CD4-positive, CD25-positive, alpha-beta regulatory T cell (primary cell): ENCODE results near the gene LHX3. TPM values are rescaled to one million over a fixed set of nuclear protein-coding genes. Genes with fewer than 3 reads are reported as not detected.
A peak's percentile ranks its signal among the peaks of the same experiment; 100 is the strongest.

Source experiments
- ATAC-seq, 2 donors: fragments of 150-1000 bp; cut with Tn5 transposase; one replicate each; pipeline ENCODE4 v1.10.0; 2021; ENCODE audit warnings: low read depth in 2 of 2, moderate number of reproducible peaks in 2 of 2, moderate library complexity in 1 of 2
- DNase-seq, 3 donors: peaks; one replicate each; pipeline versions ENCODE4 v3.0.0 to v3.0.0-alpha.2; 2012 to 2022; ENCODE audit warnings: mixed read lengths in 1 of 3
- H3K27ac ChIP-seq: one replicate; pipeline ENCODE4 v1.7.0; 2013; ENCODE audit warnings: mild to moderate bottlenecking, low read length; ENCODE audit not compliant: insufficient read depth, poor library complexity, severe bottlenecking
- H3K27me3 ChIP-seq: one replicate; pipeline ENCODE4 v1.7.0; 2013; ENCODE audit warnings: low read length; ENCODE audit not compliant: control insufficient read depth, insufficient read depth
- H3K36me3 ChIP-seq: one replicate; pipeline ENCODE4 v1.7.0; 2013; ENCODE audit warnings: mild to moderate bottlenecking, low read length, moderate library complexity; ENCODE audit not compliant: control insufficient read depth, insufficient read depth
- H3K4me1 ChIP-seq: 2 replicates; pipeline ENCODE4 v1.7.0; 2013; ENCODE audit warnings: mild to moderate bottlenecking, low read length; ENCODE audit not compliant: insufficient read depth, control insufficient read depth, poor library complexity, severe bottlenecking
- H3K4me3 ChIP-seq: one replicate; pipeline ENCODE4 v1.7.0; 2013; ENCODE audit warnings: low read depth, mild to moderate bottlenecking, low read length, moderate library complexity
- H3K9me3 ChIP-seq, 2 experiments: 1 replicate in 1 of 2; 2 replicates in 1 of 2; pipeline ENCODE4 v1.7.0; 2013; ENCODE audit warnings: low read length in 2 of 2, mild to moderate bottlenecking in 1 of 2, moderate library complexity in 1 of 2; ENCODE audit not compliant: control insufficient read depth in 2 of 2
- H3K27ac Mint-ChIP-seq, 3 donors: one replicate each; pipeline ENCODE4 v1.8.0; 2020 to 2022; ENCODE audit warnings: mild to moderate bottlenecking in 3 of 3, mixed read lengths in 3 of 3, moderate library complexity in 2 of 3
- H3K27me3 Mint-ChIP-seq: one replicate; pipeline ENCODE4 v1.8.0; 2022; ENCODE audit warnings: mild to moderate bottlenecking, mixed read lengths
- H3K36me3 Mint-ChIP-seq: one replicate; pipeline ENCODE4 v1.8.0; 2020; ENCODE audit warnings: mixed read lengths
- H3K4me1 Mint-ChIP-seq, 4 donors: one replicate each; pipeline ENCODE4 v1.8.0; 2020 to 2022; ENCODE audit warnings: mixed read lengths in 4 of 4, mild to moderate bottlenecking in 1 of 4
- H3K4me3 Mint-ChIP-seq, 4 donors: one replicate each; pipeline ENCODE4 v1.8.0; 2020 to 2022; ENCODE audit warnings: mild to moderate bottlenecking in 4 of 4, mixed read lengths in 4 of 4, moderate library complexity in 3 of 4
- H3K9me3 Mint-ChIP-seq, 7 donors: one replicate each; pipeline ENCODE4 v1.8.0; 2020 to 2022; ENCODE audit warnings: mixed read lengths in 7 of 7, mild to moderate bottlenecking in 3 of 7, moderate library complexity in 2 of 7
- polyA plus RNA-seq, 4 donors: library from polyadenylated mRNA; unstranded; fragments of 300-500 nt; fragmentation: Illumina TruSeq; gene quantifications; one replicate each; pipeline ENCODE4 v1.2.3, GENCODE V29; 2021
- total RNA-seq: library from RNA; stranded (reverse); gene quantifications from one replicate; pipeline ENCODE4 v1.2.3, GENCODE V29; 2022

Gene LHX3
- total and polyA plus RNA-seq, 5 donors from 2014 or later, result not detected

DNA sequence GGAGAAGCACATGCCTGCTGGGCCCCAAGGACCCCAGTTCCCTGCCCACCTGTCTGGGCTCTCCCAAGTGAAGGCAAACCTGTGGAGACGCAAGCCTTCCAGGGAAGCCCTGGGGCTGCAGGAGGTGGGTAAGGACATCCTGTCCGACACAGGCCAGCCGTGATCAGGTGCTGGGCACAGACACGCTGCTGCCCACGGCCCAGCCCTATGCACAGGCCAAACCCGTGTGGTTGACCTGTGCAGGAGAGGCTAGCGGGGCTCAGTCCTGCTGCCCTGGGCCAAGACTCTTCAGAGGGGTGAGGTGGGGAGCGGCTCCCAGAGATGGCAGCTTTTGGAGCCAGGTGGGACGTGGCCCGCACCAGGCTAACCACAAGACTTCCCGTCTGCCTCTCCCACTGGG lies 14.3 kb downstream of the LHX3 start:
- no peaks in the 10 kb centered on the region for H3K4me1 Mint-ChIP-seq
- H3K4me1 ChIP-seq, result no peaks in the 10 kb centered on the region
- no peak overlapping the region for H3K27ac ChIP-seq
- H3K9me3 ChIP-seq, result no peaks in the 10 kb centered on the region
- peaks cover 0 to 1% (median 0%) of the 10 kb centered on the region in 7 donors for H3K9me3 Mint-ChIP-seq
- no peak overlapping the region for H3K27ac Mint-ChIP-seq
- peaks cover 45% of the 10 kb centered on the region for H3K27me3 Mint-ChIP-seq
- H3K36me3 Mint-ChIP-seq, result no peaks in the 10 kb centered on the region
- ATAC-seq (no peak), DNase-seq (no peak)
- H3K36me3 ChIP-seq, result no peaks in the 10 kb centered on the region
- no peak overlapping the region for H3K4me3 Mint-ChIP-seq
- peaks cover 4% of the 10 kb centered on the region for H3K27me3 ChIP-seq
- no peak overlapping the region for H3K4me3 ChIP-seq

DNA sequence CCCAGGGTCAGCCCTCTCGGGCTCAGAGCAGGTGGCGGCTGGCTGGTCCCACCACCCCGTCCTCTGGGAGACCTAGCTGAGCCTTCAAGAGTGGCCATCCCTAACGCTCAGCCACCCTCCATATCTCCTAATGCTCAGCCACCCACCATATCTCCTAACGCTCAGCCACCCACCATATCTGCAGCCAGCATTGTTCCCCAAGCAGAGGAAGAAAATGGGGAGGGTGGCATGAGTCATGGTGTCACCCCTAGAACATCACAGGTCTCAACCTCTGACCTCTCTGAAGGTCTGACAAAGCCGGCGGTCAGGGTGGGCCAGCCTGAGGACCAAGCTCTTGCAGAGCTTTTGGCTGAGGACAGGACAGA lies 14.7 kb downstream of the LHX3 start:
- H3K36me3 Mint-ChIP-seq, result no peaks in the 10 kb centered on the region
- H3K4me3 Mint-ChIP-seq, result no peak overlapping the region
- H3K9me3 ChIP-seq, result no peaks in the 10 kb centered on the region
- H3K27me3 ChIP-seq, result peaks cover 4% of the 10 kb centered on the region
- peaks cover 44% of the 10 kb centered on the region for H3K27me3 Mint-ChIP-seq
- no peak for ATAC-seq
- H3K27ac ChIP-seq, result no peak overlapping the region
- H3K4me3 ChIP-seq, result no peak overlapping the region
- no peaks in the 10 kb centered on the region for H3K4me1 Mint-ChIP-seq
- H3K9me3 Mint-ChIP-seq, result peaks cover 0 to 1% (median 0%) of the 10 kb centered on the region in 7 donors
- no peaks in the 10 kb centered on the region for H3K36me3 ChIP-seq
- no peaks in the 10 kb centered on the region for H3K4me1 ChIP-seq
- no peak for DNase-seq
- H3K27ac Mint-ChIP-seq, result no peak overlapping the region

DNA sequence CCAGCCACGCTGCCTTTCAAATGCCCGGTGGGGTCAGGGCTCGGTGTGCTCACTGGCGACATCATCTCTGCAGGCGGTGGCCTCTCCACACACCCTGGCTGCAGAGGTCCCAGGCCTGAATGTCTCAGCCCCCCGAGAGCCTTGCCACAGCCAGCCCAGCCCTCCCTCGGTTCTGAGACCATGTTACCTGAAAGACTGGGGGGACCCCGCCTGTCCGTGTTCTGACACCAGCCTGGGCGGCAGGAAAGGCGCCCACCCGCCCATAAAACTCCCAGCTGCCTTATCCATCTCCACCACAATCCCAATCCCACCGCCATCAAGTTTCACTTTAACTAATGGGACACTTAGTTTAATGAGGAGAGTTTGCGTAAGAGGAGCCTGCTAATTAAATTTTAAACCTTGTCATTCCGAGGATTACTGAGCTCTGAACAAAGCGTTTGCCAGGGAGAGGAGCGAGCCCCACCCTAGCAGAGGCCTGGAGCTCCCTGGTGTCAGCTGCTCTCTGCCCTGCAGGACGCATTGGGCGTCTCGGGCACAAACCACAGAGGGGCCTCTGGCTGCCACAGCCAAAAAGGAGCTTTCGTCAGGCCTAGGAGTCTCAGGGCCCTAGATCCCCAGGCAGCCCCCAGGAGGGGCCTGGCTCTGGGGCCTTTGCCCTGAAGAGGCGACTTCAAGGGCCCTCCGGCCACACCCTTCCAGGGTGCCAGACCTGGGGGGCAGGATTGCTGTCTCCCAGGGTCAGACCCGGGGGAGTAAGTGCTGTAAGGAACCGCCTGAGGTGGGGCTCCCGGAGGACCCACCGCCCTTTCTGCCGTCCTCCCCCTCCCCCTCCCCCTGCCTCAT lies 15.3 kb downstream of the LHX3 start:
- H3K9me3 ChIP-seq, result no peaks in the 10 kb centered on the region
- DNase-seq, result no peak
- H3K4me3 ChIP-seq, result no peak overlapping the region
- H3K36me3 ChIP-seq, result no peaks in the 10 kb centered on the region
- H3K4me1 ChIP-seq, result no peaks in the 10 kb centered on the region
- Mint-ChIP-seq H3K9me3 (peaks cover 0 to 1% (median 0%) of the 10 kb centered on the region in 7 donors), H3K27ac (no peak overlapping the region), H3K4me3 (no peak overlapping the region), H3K36me3 (no peaks in the 10 kb centered on the region), H3K4me1 (no peaks in the 10 kb centered on the region), H3K27me3 (peaks cover 39% of the 10 kb centered on the region)
- ATAC-seq, result no peak
- H3K27ac ChIP-seq, result no peak overlapping the region
- peaks cover 4% of the 10 kb centered on the region for H3K27me3 ChIP-seq

DNA sequence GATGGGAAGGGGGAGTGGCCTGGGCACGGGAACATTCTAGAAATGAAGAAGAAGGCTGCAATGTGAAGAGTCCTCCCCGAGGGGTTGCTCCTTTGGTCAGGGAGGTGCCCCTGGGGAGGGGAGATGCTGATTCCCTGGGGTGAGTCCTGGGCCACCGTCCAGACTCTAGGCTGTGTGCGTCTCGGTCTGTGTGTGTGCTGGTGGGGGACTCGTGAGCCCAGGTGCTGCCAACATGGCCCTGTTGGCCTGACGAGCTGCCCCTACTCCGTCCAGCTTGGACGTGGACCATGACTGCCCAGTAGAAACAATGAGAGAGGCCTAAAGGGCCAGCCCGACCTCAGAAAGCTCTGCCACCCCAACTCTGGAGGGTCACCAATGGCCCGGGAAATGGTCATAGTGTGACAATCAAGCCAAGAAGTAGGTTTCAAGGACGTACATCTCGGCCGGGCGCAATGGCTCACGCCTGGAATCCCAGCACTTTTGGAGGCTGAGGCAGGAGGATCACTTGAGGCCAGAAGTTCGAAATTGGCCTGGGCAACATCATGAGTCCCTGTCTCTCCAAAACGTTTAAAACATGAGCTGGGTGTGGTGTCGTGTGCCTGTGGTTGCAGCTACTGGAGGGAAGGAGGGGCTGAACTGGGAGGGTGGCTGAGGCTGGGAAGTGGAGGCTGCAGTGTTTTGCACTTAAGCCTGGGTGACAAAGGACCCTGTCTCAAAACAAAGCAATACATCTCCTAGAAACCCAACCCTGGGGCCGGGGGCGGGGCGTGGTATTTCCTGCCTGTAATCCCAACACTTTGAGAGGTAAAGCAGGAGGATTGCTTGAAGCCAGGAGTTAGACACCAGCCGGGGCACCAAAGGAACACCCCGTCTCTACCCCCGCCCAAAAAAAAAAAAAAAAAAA lies 17.0 kb downstream of the LHX3 start:
- Histone ChIP-seq H3K27ac (no peak overlapping the region), H3K36me3 (no peaks in the 10 kb centered on the region), H3K9me3 (no peaks in the 10 kb centered on the region), H3K27me3 (peaks cover 4% of the 10 kb centered on the region), H3K4me3 (no peak overlapping the region), H3K4me1 (no peaks in the 10 kb centered on the region)
- no peaks in the 10 kb centered on the region for H3K36me3 Mint-ChIP-seq
- no peak for DNase-seq
- no peak overlapping the region for H3K4me3 Mint-ChIP-seq
- peak overlapping the region in 1 of 3 donors; percentile 29 for H3K27ac Mint-ChIP-seq
- no peaks in the 10 kb centered on the region for H3K4me1 Mint-ChIP-seq
- H3K27me3 Mint-ChIP-seq, result peaks cover 36% of the 10 kb centered on the region
- peaks cover 0 to 1% (median 0%) of the 10 kb centered on the region in 7 donors for H3K9me3 Mint-ChIP-seq
- no peak for ATAC-seq

DNA sequence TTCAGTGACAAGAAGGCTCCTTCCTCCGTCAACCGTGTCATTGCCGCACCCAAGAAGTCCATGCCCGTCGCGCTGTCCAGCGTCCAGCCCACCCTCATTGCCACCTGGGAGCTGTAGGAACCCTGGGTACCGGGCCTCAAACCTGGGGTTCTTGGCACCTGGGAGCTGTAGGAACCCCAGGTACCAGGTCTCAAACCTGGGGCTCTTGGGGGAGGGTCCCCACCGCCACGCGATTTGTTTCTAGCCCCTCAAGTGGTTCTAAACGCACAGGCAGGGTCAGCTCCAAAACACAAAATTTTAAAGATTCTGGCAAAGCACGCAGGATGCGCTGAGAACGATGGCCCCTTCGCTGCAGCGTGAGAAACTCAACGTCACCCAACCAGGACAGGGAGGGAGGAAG lies 17.7 kb downstream of the LHX3 start:
- Mint-ChIP-seq H3K4me3 (no peak overlapping the region), H3K27me3 (peaks cover 33% of the 10 kb centered on the region), H3K36me3 (no peaks in the 10 kb centered on the region), H3K27ac (peak overlapping the region in 1 of 3 donors; percentile 29), H3K9me3 (peaks cover 0 to 1% (median 0%) of the 10 kb centered on the region in 7 donors), H3K4me1 (no peaks in the 10 kb centered on the region)
- no peak for ATAC-seq
- Histone ChIP-seq H3K27ac (no peak overlapping the region), H3K9me3 (no peaks in the 10 kb centered on the region), H3K27me3 (peaks cover 4% of the 10 kb centered on the region), H3K4me1 (no peaks in the 10 kb centered on the region), H3K36me3 (no peaks in the 10 kb centered on the region), H3K4me3 (no peak overlapping the region)
- DNase-seq, result no peak

DNA sequence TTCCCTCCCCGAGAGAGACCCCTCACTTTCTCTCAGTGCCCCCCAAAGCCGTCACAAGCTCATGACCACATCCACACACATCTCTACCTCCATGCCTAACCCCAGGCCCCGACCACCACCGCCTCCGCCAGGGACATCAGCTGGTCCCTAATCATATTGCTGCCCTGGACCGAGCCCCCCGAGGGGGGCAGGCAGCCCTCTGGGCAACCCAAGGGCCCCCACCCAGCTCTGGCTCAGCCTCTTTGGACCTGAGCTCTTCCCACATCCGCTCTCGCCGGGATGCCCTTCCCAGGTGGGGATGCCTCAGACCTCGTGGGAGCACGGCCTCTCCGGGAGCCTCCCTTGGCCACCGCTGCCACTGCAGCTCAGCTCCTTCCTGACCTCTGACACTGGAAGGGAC lies 18.5 kb downstream of the LHX3 start:
- H3K4me1 Mint-ChIP-seq, result no peaks in the 10 kb centered on the region
- no peaks in the 10 kb centered on the region for H3K36me3 ChIP-seq

DNA sequence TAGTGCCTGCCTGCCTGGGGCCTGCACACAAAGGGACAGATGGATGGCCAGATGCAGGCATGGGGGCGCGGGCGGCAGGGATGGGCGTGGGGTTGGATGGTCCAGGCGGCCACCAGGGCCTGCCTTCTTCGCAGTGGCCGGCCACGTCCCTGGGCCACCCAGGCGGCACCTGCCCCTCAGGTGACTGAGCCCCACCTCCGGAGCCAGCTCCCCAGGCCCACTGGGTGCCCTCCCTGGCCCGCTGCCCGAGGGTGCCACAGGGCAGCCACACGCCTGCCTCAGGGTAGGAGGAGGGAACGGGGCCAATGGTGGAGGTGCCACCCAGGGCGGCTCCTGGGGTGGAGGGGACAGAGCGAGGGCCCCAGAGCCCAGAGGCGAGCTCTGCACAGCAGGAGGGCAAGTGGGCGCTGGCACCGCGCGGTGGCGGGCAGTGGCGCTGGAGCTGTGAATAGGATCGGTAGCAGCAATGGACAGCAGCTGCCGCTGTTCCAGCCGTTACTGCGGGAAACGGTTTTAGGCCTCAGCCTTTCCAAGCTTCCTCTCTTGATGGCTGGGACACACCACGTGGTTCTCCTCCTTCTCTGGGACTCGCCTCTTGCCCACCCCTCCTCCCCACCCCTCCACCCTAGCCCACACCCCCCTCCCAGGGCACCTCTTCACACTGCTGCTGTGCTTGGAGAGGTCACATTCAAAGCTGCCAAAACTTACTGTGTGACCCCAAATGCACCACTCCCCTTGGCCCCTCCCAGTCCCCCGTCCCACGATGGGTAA lies 19.1 kb downstream of the LHX3 start:
- no peaks in the 10 kb centered on the region for H3K4me1 ChIP-seq
- Mint-ChIP-seq H3K36me3 (no peaks in the 10 kb centered on the region), H3K4me1 (no peaks in the 10 kb centered on the region), H3K27me3 (peaks cover 19% of the 10 kb centered on the region), H3K27ac (no peak overlapping the region), H3K9me3 (peaks cover 0 to 1% (median 0%) of the 10 kb centered on the region in 7 donors), H3K4me3 (no peak overlapping the region)
- no peak overlapping the region for H3K27ac ChIP-seq
- H3K27me3 ChIP-seq, result no peaks in the 10 kb centered on the region
- H3K9me3 ChIP-seq, result no peaks in the 10 kb centered on the region
- ATAC-seq (no peak), DNase-seq (no peak)
- H3K36me3 ChIP-seq, result no peaks in the 10 kb centered on the region
- H3K4me3 ChIP-seq, result no peak overlapping the region

More for the DNA sequence above, 18.5 kb downstream of the LHX3 start:
- no peak overlapping the region for H3K27ac ChIP-seq
- no peak overlapping the region for H3K27ac Mint-ChIP-seq
- DNase-seq (no peak), ATAC-seq (no peak)
- H3K27me3 Mint-ChIP-seq, result peaks cover 25% of the 10 kb centered on the region
- no peaks in the 10 kb centered on the region for H3K36me3 Mint-ChIP-seq
- no peaks in the 10 kb centered on the region for H3K4me1 ChIP-seq
- peaks cover 4% of the 10 kb centered on the region for H3K27me3 ChIP-seq
- H3K9me3 ChIP-seq, result no peaks in the 10 kb centered on the region
- H3K4me3 ChIP-seq, result no peak overlapping the region
- no peak overlapping the region for H3K4me3 Mint-ChIP-seq
- H3K9me3 Mint-ChIP-seq, result peaks cover 0 to 1% (median 0%) of the 10 kb centered on the region in 7 donors
